Upper lobe of right lung (tissue), 1 donor: ENCODE measurements around the gene PROC. TPM values are rescaled to one million over a fixed set of nuclear protein-coding genes. Genes with fewer than 3 reads are reported as not detected.

ENCODE experiments used
- ATAC-seq: fragments of 200-7000 bp; cut with Tn5 transposase; one replicate; pipeline ENCODE4 v1.9.1; 2020; ENCODE audit warnings: mild to moderate bottlenecking, moderate library complexity
- DNase-seq: peaks from one replicate; pipeline ENCODE4 v3.0.0-alpha.2; 2020
- H3K27ac ChIP-seq: fragments of 200-600 bp; one replicate; pipeline ENCODE4 v1.8.0; 2022
- H3K27me3 ChIP-seq: fragments of 200-600 bp; one replicate; pipeline ENCODE4 v1.8.0; 2022; ENCODE audit warnings: mild to moderate bottlenecking
- H3K36me3 ChIP-seq: fragments of 200-600 bp; one replicate; pipeline ENCODE4 v1.8.0; 2022
- H3K4me1 ChIP-seq: fragments of 200-600 bp; one replicate; pipeline ENCODE4 v1.8.0; 2022
- H3K4me3 ChIP-seq: fragments of 200-600 bp; one replicate; pipeline ENCODE4 v1.8.0; 2022; ENCODE audit warnings: mild to moderate bottlenecking
- H3K9me3 ChIP-seq: fragments of 200-600 bp; one replicate; pipeline ENCODE4 v1.8.0; 2022
- CTCF ChIP-seq: fragments of 200-600 bp; IDR thresholded peaks from one replicate; pipeline ENCODE4 v1.8.0; 2022; ENCODE audit warnings: antibody characterized with exemption
- intact Hi-C: fragments of 100-400 bp; cut with DNase I; formaldehyde crosslinking; loops from one replicate; pipeline ENCODE4 v1.11.0; 2022
- long read RNA-seq: library from polyadenylated mRNA; unstranded; transcript quantifications from one replicate; pipeline ENCODE4 v2.0.0, GENCODE V29; 2021
- total RNA-seq: library from RNA; stranded (reverse); fragmentation: NEBNext Ultra II Directional; extraction: Animal tissue kit (Norgen Biotek cat#: 25700); gene quantifications from one replicate; pipeline ENCODE4 v1.2.1, GENCODE V29; 2021
- donor health status: DM: no; HTN: yes; CAD: no; lungs with severe emphysema.

Gene PROC
- total RNA-seq, result not detected
- long read RNA-seq, partial matches to known transcripts, result 0 of 1 reads
- long read RNA-seq, other reads (novel, unspliced or antisense), result 1 of 1 reads

- intact Hi-C loops, result no loop called here
- peaks cover 34% of the 10 kb centered on the region for H3K4me1 ChIP-seq
- DNase-seq (peak; percentile 46), ATAC-seq (no peak)
- TF ChIP-seq CTCF, result no peak
- H3K27me3 ChIP-seq, result peaks cover 17% of the 10 kb centered on the region
- no peaks in the 10 kb centered on the region for H3K36me3 ChIP-seq
- no peaks in the 10 kb centered on the region for H3K9me3 ChIP-seq
- no peak within 1 kb of the TSS for H3K27ac ChIP-seq
- H3K4me3 ChIP-seq, result no peak within 1 kb of the TSS
Observed at GRCh38 chr2:127418300-127419111, at the start of gene PROC. Gene PROC (plus strand): TSS chr2:127418427. CDS start chr2:127419943, 1,516 bp downstream.

GRCh38 chr2:127370010-127370409 is 48.2 kb upstream of the PROC start:
- no peak for ATAC-seq
- Histone ChIP-seq H3K27me3 (no peaks in the 10 kb centered on the region), H3K36me3 (no peaks in the 10 kb centered on the region), H3K9me3 (peaks cover 10% of the 10 kb centered on the region), H3K4me3 (no peak overlapping the region), H3K4me1 (peaks cover 4% of the 10 kb centered on the region), H3K27ac (no peak overlapping the region)
- no peak for TF ChIP-seq CTCF
- intact Hi-C loops, result no loop called here
- DNase-seq, result no peak

GRCh38 chr2:127371037-127371436 is 47.2 kb upstream of the PROC start:
- intact Hi-C loops, result no loop called here
- no peaks in the 10 kb centered on the region for H3K27me3 ChIP-seq
- DNase-seq (no peak), ATAC-seq (no peak)
- no peaks in the 10 kb centered on the region for H3K4me1 ChIP-seq
- H3K4me3 ChIP-seq, result no peak overlapping the region
- H3K27ac ChIP-seq, result no peak overlapping the region
- TF ChIP-seq CTCF, result peak; percentile 5
- H3K36me3 ChIP-seq, result no peaks in the 10 kb centered on the region
- peaks cover 10% of the 10 kb centered on the region for H3K9me3 ChIP-seq

- DNase-seq (no peak), ATAC-seq (no peak)
- H3K9me3 ChIP-seq, result peaks cover 10% of the 10 kb centered on the region
- no peaks in the 10 kb centered on the region for H3K4me1 ChIP-seq
- TF ChIP-seq CTCF, result no peak
- H3K4me3 ChIP-seq, result no peak overlapping the region
- intact Hi-C loops, result no loop called here
- H3K27ac ChIP-seq, result no peak overlapping the region
- no peaks in the 10 kb centered on the region for H3K36me3 ChIP-seq
- no peaks in the 10 kb centered on the region for H3K27me3 ChIP-seq
Observed at GRCh38 chr2:127373362-127374083, 44.7 kb upstream of the PROC start.

GRCh38 chr2:127376257-127376656 is 42.0 kb upstream of the PROC start:
- no peak overlapping the region for H3K27ac ChIP-seq
- ATAC-seq, result no peak
- DNase-seq, result no peak
- H3K4me3 ChIP-seq, result no peak overlapping the region
- intact Hi-C loops, result no loop called here
- no peaks in the 10 kb centered on the region for H3K27me3 ChIP-seq
- peaks cover 10% of the 10 kb centered on the region for H3K9me3 ChIP-seq
- no peak for TF ChIP-seq CTCF
- H3K36me3 ChIP-seq, result no peaks in the 10 kb centered on the region
- no peaks in the 10 kb centered on the region for H3K4me1 ChIP-seq
